ENCODE measurements around the gene GFOD1.

DNA sequence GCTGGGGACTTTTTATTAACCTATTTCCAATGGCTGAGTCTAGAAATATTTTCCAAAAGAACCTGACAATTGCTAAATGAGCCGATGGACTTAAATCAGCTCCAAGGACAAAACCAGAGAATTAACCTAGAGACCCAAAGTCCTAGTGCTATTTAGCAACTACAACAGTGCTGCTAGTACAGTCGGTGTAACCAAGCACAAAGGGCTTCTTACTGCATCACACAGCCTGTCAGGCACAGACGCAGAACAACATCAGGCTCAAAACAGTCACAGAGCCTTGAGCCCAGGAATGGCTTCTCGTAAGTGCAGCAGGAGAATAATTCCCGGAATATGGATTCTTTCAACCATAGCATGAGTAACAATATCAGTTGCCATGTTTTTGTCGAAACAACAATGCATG, 70.0 kb downstream of the GFOD1 start:
- TF ChIP-seq, protein P1, sequence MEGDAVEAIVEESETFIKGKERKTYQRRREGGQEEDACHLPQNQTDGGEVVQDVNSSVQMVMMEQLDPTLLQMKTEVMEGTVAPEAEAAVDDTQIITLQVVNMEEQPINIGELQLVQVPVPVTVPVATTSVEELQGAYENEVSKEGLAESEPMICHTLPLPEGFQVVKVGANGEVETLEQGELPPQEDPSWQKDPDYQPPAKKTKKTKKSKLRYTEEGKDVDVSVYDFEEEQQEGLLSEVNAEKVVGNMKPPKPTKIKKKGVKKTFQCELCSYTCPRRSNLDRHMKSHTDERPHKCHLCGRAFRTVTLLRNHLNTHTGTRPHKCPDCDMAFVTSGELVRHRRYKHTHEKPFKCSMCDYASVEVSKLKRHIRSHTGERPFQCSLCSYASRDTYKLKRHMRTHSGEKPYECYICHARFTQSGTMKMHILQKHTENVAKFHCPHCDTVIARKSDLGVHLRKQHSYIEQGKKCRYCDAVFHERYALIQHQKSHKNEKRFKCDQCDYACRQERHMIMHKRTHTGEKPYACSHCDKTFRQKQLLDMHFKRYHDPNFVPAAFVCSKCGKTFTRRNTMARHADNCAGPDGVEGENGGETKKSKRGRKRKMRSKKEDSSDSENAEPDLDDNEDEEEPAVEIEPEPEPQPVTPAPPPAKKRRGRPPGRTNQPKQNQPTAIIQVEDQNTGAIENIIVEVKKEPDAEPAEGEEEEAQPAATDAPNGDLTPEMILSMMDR (IDR thresholded peaks at IDR 0.05): no peak
- no peak for TF ChIP-seq POLR2A (IDR thresholded peaks at IDR 0.05)

Measured in esophagus squamous epithelium (tissue), 4 donors.